Lower leg skin (tissue), 3 donors: ENCODE measurements around the gene STX18.

Experiments used
- CTCF ChIP-seq, 3 donors: fragments of 450-650 bp; IDR thresholded peaks; one replicate each; pipeline ENCODE4 v1.5.1; 2016; ENCODE audit warnings: antibody characterized with exemption in 3 of 3, mild to moderate bottlenecking in 3 of 3, moderate library complexity in 2 of 3
- POLR2A ChIP-seq, 2 donors: fragments of 450-650 bp; IDR thresholded peaks; one replicate each; pipeline ENCODE4 v1.6.1; 2016 to 2017; ENCODE audit warnings: antibody characterized with exemption in 2 of 2, mild to moderate bottlenecking in 1 of 2, moderate library complexity in 1 of 2

- TF ChIP-seq CTCF (IDR thresholded peaks at IDR 0.05) = no peak
- no peak for TF ChIP-seq POLR2A (IDR thresholded peaks at IDR 0.05)
Measured at GRCh38 chr4:4496592-4497372, 45.1 kb downstream of the STX18 start.
